ENCODE results near the gene SMPD3. TPM values are rescaled to one million over a fixed set of nuclear protein-coding genes. Genes with fewer than 3 reads are reported as not detected.

The SMPD3 gene
- total and polyA plus RNA-seq, 8 donors: 0.79 to 3.7 (median 2.8) TPM

DNA sequence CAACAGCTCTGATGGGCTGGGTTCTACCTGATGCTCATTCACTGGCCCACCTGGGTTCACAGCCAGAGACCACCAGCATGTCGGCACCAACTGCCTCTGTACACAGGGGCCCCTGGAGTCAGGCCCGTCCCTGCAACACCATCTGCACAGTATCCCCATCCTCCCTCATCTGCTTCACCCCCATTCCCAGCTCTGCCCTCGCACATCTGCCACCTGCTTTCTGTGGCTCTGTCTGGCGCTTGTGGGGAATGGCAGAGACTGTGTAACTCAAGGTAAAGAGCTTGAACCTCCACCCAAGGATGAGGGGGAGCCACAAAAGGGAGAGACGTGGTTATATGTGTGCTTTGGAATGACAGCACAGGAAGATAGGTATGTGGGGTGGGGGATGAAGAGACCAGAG, 27.2 kb downstream of the SMPD3 start:
- Histone ChIP-seq H3K27me3 (no peaks in the 10 kb centered on the region), H3K9me3 (no peaks in the 10 kb centered on the region), H3K27ac (no peak overlapping the region), H3K36me3 (no peaks in the 10 kb centered on the region), H3K4me3 (no peak overlapping the region), H3K4me1 (peaks cover 3 to 21% of the 10 kb centered on the region in 2 donors)
- intact Hi-C loops (cut with DNase I): no loop called here
- ATAC-seq: no peak
- TF ChIP-seq CTCF (IDR thresholded peaks at IDR 0.05): no peak
- peak in 1 of 4 donors; percentile 19 for DNase-seq

DNA sequence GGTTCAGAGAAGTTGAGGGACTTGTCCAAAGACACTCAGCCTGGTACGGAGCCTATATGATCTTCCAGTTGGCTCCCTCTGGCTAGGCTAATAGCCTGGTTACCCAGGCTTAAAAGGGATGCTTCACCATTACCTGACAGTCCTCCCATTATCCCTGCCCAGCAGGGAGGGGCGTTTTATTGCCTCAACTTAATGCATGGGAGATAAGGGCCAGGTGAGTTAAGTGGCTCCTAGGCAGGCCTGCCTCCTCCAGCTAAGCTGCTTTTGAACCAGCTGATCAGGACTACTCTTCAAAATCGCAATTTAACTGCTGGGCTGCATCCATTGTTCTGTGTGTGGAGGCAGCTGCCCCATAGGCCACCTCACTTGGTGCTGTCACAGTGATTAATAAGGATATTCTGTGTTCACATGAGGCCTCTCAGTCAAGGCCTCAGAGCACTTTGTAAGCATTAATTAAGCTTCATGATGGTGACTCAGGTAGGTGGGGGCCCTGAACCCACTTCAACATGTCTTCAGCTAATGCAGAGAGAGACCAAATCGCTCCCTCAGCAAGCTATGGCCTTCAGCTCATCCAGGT, 27.9 kb downstream of the SMPD3 start:
- Histone ChIP-seq H3K36me3 (no peaks in the 10 kb centered on the region), H3K4me1 (peaks cover 3 to 21% of the 10 kb centered on the region in 2 donors), H3K9me3 (no peaks in the 10 kb centered on the region), H3K27me3 (no peaks in the 10 kb centered on the region), H3K4me3 (no peak overlapping the region), H3K27ac (no peak overlapping the region)
- DNase-seq (peak in 1 of 4 donors; percentile 0), ATAC-seq (no peak)
- no peak for TF ChIP-seq CTCF (IDR thresholded peaks at IDR 0.05)
- intact Hi-C loops (cut with DNase I): no loop called here

- TF ChIP-seq CTCF (IDR thresholded peaks at IDR 0.05): no peak
- Histone ChIP-seq H3K36me3 (no peaks in the 10 kb centered on the region), H3K4me1 (peaks cover 3 to 21% of the 10 kb centered on the region in 2 donors), H3K27ac (peak overlapping the region; percentile 76 to 78), H3K27me3 (no peaks in the 10 kb centered on the region), H3K9me3 (no peaks in the 10 kb centered on the region), H3K4me3 (no peak overlapping the region)
- intact Hi-C loops (cut with DNase I): no loop called here
- DNase-seq (peak in 2 of 4 donors; percentile 48 to 66), ATAC-seq (peak; percentile 46)
Observed at GRCh38 chr16:68417711-68418301, 30.5 kb downstream of the SMPD3 start.

DNA sequence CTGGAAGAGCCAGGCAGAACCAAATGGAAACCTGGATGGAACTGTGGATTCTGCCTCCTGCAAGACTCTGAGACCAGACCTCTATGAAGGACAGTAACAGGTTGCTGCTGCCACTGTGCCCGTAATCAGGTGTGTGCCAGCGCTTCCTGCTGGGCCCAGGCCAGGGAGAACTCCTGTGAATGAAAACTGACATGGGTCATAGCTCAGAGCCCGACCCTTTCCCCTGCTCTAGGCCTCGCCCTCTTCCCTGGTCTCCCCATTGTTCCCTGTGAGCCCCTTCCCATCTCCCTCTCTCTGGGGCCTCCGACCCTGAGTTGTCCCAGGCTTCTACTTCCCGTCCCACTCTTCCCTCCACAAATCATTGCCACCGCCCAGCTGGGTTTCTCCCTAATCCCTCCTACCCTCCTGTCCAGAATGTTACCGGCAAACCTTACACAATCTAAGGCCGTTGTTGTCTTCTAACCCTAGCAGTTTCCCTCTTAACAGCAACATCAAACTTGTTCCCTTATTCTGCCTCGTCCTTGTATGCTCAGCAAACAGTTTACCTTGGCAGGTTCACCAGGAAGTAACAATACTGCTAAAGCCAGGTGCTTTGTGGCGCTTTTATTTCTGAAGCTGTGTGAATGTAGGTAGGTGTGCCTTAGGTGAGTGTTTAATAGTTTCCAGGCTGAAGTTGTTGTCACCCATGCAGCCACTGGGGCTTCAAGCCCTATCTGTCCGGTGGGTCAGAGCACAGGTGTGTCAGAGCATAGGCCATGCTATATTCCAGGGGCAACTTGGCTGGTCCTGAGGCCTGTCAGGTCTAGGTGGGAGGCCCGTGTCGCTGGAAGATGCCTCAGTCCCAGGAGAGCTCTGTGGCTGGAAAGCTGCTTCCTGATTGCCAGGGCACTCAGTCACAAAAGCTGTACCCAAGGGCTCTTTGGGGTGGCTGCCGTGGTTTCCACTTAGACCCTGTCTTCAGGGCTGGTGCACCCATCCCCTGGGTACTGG, 32.0 kb downstream of the SMPD3 start:
- intact Hi-C loops (cut with DNase I): no loop called here
- peak; percentile 87 for ATAC-seq
- no peaks in the 10 kb centered on the region for H3K36me3 ChIP-seq
- peak overlapping the region; percentile 76 to 78 for H3K27ac ChIP-seq
- TF ChIP-seq CTCF (IDR thresholded peaks at IDR 0.05): no peak
- peak in 3 of 4 donors; percentile 11 to 68 (median 36) for DNase-seq
- H3K27me3 ChIP-seq: no peaks in the 10 kb centered on the region
- H3K9me3 ChIP-seq: no peaks in the 10 kb centered on the region
- peaks cover 3 to 21% of the 10 kb centered on the region in 2 donors for H3K4me1 ChIP-seq
- H3K4me3 ChIP-seq: no peak overlapping the region

DNA sequence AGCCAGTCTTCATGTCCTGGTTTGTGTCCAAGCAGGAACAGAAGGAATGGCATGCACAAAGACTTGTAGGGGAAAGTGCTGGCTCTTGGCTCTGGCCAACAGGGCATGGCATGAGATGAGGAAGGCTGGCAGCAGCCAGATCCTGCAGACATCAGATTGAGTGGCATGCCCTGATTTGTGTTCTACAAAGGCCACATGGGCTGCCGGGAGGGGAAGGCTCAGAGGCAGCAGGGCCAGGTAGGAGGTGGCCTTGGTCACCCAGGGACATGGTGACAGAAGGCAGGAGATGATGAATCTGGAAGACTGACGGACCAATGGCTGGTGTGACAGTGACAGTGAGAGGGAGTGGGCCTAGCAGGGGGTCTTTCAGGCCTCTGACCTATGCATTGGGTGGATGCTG, 33.7 kb downstream of the SMPD3 start:
- Histone ChIP-seq H3K27me3 (no peaks in the 10 kb centered on the region), H3K4me3 (no peak overlapping the region), H3K27ac (no peak overlapping the region), H3K9me3 (no peaks in the 10 kb centered on the region), H3K36me3 (no peaks in the 10 kb centered on the region), H3K4me1 (peaks cover 3 to 21% of the 10 kb centered on the region in 2 donors)
- TF ChIP-seq CTCF (IDR thresholded peaks at IDR 0.05): no peak
- DNase-seq (peak in 1 of 4 donors; percentile 16), ATAC-seq (no peak)
- intact Hi-C loops (cut with DNase I): no loop called here
